HUES6 (cell line): ENCODE results near the gene PNRC2.
"Not testable (repeated sequence)": the region's sequence is repeated elsewhere in the genome, so short reads cannot be mapped to it uniquely, and the experiment has no call there.

ENCODE experiments used
- H3K27ac ChIP-seq: 2 replicates; pipeline ENCODE4 v1.7.0; 2013; ENCODE audit warnings: low read depth, mild to moderate bottlenecking, low read length, inconsistent platforms
- H3K27me3 ChIP-seq: 2 replicates; pipeline ENCODE4 v1.6.1; 2013; ENCODE audit warnings: low read length; ENCODE audit not compliant: control insufficient read depth, insufficient read depth
- H3K36me3 ChIP-seq: 2 replicates; pipeline ENCODE4 v1.6.1; 2013; ENCODE audit warnings: low read length; ENCODE audit not compliant: control insufficient read depth, insufficient read depth
- H3K4me1 ChIP-seq: 2 replicates; pipeline ENCODE4 v1.6.1; 2013; ENCODE audit warnings: low read length; ENCODE audit not compliant: control insufficient read depth, insufficient read depth
- H3K4me3 ChIP-seq: 2 replicates; pipeline ENCODE4 v1.5.1; 2013; ENCODE audit warnings: low read depth, low read length
- H3K9ac ChIP-seq: one replicate; pipeline ENCODE4 v1.6.1; 2013; ENCODE audit warnings: mild to moderate bottlenecking, low read length
- H3K9me3 ChIP-seq: 2 replicates; pipeline ENCODE4 v1.6.1; 2013; ENCODE audit warnings: low read depth, low read length; ENCODE audit not compliant: control insufficient read depth, insufficient read depth

Gene PNRC2

GRCh38 chr1:24010650-24011049 is 51.0 kb downstream of the PNRC2 start:
- Histone ChIP-seq H3K9me3 (no peaks in the 10 kb centered on the region), H3K36me3 (no peaks in the 10 kb centered on the region), H3K9ac (no peak overlapping the region), H3K27ac (no peak overlapping the region), H3K27me3 (no peaks in the 10 kb centered on the region), H3K4me3 (no peak overlapping the region), H3K4me1 (peaks cover 11% of the 10 kb centered on the region)

- H3K27me3 ChIP-seq, H3K9me3 ChIP-seq, H3K27ac ChIP-seq, H3K4me3 ChIP-seq, H3K9ac ChIP-seq, H3K36me3 ChIP-seq: not testable (repeated sequence)
- H3K4me1 ChIP-seq = peaks cover 11% of the 10 kb centered on the region
These were observed 53.2 kb downstream of the PNRC2 start for GRCh38 chr1:24012878-24013277.
